ENCODE results near the gene RBKS. TPM values are rescaled to one million over a fixed set of nuclear protein-coding genes. Genes with fewer than 3 reads are reported as not detected.

Gene RBKS
- total and polyA plus RNA-seq, 3 experiments from 2014 or later = 2.1 to 4.7 (median 2.9) TPM

DNA sequence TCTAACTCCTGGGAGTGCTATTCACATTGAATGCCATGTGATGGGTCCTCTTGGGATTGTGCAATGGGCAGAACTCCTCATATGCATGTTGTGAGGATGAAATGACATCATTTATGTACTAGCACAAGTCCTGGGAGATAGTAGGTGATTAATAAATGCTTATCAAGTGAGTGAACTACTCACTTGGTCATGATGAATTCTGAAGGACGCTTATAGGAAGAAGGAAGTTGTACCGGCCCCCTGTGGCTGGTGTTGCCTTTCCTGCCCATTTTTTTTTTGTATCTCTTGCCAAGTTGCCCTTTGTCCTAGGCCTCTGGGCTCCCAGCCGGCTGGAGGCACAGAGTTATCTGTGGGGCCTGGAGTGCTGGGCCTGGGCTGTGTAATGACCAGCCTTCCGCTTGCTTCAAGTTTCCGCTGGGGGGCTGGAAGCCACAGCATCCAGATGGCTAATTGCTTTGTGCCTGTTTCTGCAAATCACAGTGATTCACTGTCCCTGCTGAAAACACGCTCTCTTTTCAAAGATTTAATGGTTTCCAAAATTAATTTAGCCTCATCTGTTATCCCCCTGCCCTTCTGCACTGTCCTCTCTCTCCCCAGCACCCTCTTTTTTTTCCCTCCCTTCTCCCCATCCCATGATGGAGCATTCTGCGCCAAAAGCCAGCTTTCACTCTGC lies 152.4 kb downstream of the RBKS start:
- Histone ChIP-seq H3K4me3 (ENCODE audit: low read length) (no peak overlapping the region), H3K4me1 (ENCODE audit: insufficient read depth, low read length) (peaks cover 6% of the 10 kb centered on the region), H3K27me3 (ENCODE audit: insufficient read depth, low read length, poor library complexity, severe bottlenecking) (no peaks in the 10 kb centered on the region), H3K9me3 (ENCODE audit: low read length) (no peaks in the 10 kb centered on the region), H3K36me3 (ENCODE audit: insufficient read depth, low read length) (no peaks in the 10 kb centered on the region), H3K27ac (ENCODE audit: low read depth, low read length) (no peak overlapping the region)
- Mint-ChIP-seq H3K27me3 (peaks cover 2 to 7% of the 10 kb centered on the region in 2 donors), H3K4me3 (no peak overlapping the region), H3K27ac (peak overlapping the region in 1 of 8 donors; percentile 68), H3K9me3 (no peaks in the 10 kb centered on the region), H3K36me3 (no peaks in the 10 kb centered on the region), H3K4me1 (peaks cover 8 to 11% (median 10%) of the 10 kb centered on the region in 3 donors)
- CTCF ChIA-PET = interaction anchor here (1.3 kb wide), 1 partner anchor 15 kb away, joined by 3 read pairs; no protein-coding TSS in a partner anchor
- DNase-seq = no peak
- POLR2A ChIA-PET = no interaction called here

DNA sequence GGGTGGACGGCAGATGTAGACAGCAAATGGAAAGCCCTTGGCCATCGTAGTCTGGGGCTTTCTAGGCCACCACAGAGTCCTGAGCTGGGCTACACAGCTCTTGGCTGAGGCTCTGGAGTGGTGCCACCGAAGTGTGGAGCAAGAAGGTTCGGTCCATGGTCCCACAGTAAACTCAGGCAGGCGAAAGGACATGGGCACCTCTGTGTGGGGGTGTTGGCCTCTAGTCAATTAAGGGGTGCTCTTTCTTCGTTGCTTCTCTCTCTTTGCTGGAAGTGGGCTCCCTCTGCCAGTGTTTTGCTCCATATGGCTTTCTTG lies 153.3 kb downstream of the RBKS start:
- H3K4me1 Mint-ChIP-seq = peaks cover 8 to 11% (median 10%) of the 10 kb centered on the region in 3 donors
- no peaks in the 10 kb centered on the region for H3K9me3 Mint-ChIP-seq
- no peak overlapping the region for H3K4me3 ChIP-seq (ENCODE audit: low read length)
- H3K27ac ChIP-seq (ENCODE audit: low read depth, low read length) = no peak overlapping the region
- H3K4me1 ChIP-seq (ENCODE audit: insufficient read depth, low read length) = peaks cover 6% of the 10 kb centered on the region
- H3K36me3 Mint-ChIP-seq = no peaks in the 10 kb centered on the region
- no peaks in the 10 kb centered on the region for H3K9me3 ChIP-seq (ENCODE audit: low read length)
- peaks cover 2 to 5% of the 10 kb centered on the region in 2 donors for H3K27me3 Mint-ChIP-seq
- no peaks in the 10 kb centered on the region for H3K27me3 ChIP-seq (ENCODE audit: insufficient read depth, low read length, poor library complexity, severe bottlenecking)
- H3K36me3 ChIP-seq (ENCODE audit: insufficient read depth, low read length) = no peaks in the 10 kb centered on the region
- peak overlapping the region in 1 of 7 donors; percentile 35 for H3K4me3 Mint-ChIP-seq
- DNase-seq = no peak
- CTCF ChIA-PET = interaction anchor here (1.2 kb wide), 1 partner anchor 33 kb away, joined by 3 read pairs; no protein-coding TSS in a partner anchor
- peak overlapping the region in 1 of 8 donors; percentile 75 for H3K27ac Mint-ChIP-seq
- POLR2A ChIA-PET = no interaction called here

DNA sequence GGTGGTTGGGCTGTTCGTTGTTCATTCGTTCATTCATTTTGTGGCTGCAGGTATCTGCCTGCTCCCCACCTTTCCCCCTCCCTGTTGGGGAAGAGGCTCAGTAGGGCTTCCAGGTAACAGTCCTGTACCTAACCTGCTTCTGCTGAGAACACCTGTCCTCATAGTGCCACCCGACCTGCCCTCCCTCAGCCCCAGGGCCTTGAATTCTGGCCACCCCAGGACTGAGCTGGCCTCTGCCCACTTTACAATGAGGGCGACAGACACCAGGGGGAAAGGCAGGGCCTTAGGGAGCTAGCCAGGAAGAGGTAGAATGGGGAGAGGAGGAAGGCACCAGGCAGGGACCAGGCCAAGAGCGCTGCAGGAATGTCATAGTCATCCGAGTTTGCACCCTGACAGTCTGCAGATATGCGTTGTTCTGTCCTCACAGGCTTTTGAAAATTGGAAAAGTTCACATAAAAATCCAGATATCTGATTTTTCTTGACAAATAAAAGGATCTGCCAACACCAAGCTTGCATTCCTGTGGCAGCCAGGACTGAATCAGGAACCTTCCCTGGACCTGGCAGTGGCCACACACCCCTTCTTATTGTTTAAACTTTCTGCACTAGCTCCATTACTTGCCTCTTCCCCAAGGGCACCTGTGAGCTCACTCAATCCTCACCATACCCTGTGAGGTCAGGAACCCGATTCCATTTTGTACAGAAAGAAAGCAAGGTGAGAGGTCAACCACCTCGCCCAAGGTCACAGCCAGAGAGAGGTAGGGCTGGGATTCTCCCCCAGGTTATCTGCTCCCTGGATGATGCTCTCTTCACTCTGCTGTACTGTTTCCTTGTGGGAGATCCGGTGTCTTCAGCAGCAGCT lies 153.9 kb downstream of the RBKS start:
- Histone ChIP-seq H3K9me3 (ENCODE audit: low read length) (no peaks in the 10 kb centered on the region), H3K4me3 (ENCODE audit: low read length) (peak overlapping the region; percentile 46), H3K27ac (ENCODE audit: low read depth, low read length) (no peak overlapping the region), H3K36me3 (ENCODE audit: insufficient read depth, low read length) (no peaks in the 10 kb centered on the region), H3K27me3 (ENCODE audit: insufficient read depth, low read length, poor library complexity, severe bottlenecking) (no peaks in the 10 kb centered on the region), H3K4me1 (ENCODE audit: insufficient read depth, low read length) (peaks cover 6% of the 10 kb centered on the region)
- Mint-ChIP-seq H3K4me3 (peak overlapping the region in 6 of 7 donors; percentile 13 to 73 (median 56)), H3K36me3 (no peaks in the 10 kb centered on the region), H3K4me1 (peaks cover 8 to 11% (median 10%) of the 10 kb centered on the region in 3 donors), H3K27ac (peak overlapping the region in 2 of 8 donors; percentile 13 to 77), H3K27me3 (peaks cover 2 to 5% of the 10 kb centered on the region in 2 donors), H3K9me3 (no peaks in the 10 kb centered on the region)
- ChIA-PET CTCF (interaction anchor here (1.2 kb wide), 1 partner anchor 32 kb away, joined by 3 read pairs; no protein-coding TSS in a partner anchor), POLR2A (no interaction called here)
- no peak for DNase-seq

DNA sequence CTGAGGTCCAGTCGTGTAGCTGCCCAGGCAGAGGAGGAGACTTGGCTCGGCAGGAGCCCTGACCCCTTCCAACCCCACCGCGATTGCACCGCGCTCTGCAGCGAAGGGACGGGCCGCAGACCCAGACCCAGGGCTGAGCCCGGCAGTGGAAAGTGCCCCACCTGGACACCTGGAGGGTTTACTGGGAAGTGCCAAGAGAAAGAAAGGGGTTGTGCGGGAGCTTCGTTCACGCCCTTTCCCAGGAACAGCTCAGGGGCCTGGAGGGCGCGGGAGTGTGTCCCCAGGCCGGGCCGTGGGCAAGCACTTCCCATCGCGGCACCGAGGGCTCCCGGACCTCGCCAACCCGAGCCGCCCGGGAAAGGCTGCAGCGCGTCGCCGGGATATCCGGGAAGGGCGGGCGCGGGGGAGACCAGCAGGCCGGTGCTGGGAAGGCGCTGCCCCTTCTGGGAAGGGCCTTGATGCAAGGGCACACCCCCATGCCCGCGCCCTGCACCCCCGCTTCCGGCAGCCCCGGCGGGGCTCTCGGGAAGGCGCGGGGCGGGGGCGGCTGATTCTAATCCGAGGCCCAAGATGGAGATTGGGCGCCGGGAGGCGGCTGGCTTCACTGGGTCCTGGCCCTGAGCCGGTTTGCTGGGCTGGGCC lies 154.8 kb downstream of the RBKS start:
- H3K27ac ChIP-seq (ENCODE audit: low read depth, low read length) = no peak overlapping the region
- peak; percentile 12 to 60 (median 30) for DNase-seq

DNA sequence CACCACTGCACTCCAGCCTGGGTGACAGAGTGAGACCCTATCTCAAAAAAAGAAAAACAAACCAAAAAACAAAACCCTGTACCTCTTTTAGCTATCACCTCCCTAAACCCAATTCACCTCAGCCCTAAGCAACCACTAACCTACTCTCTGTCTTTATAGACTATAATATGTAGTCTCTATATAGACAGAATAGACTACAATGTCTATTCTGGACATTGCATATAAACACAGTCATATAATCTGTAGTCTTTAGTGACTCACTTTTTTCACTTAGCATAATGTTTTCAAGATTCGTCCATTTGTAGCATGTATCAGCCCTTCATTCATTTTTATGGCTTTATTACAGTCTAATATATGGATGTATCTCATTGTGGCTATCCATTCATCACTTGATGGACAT lies 155.9 kb downstream of the RBKS start:
- no peaks in the 10 kb centered on the region for H3K36me3 Mint-ChIP-seq

More for the DNA sequence above, 154.8 kb downstream of the RBKS start:
- no peaks in the 10 kb centered on the region for H3K36me3 ChIP-seq (ENCODE audit: insufficient read depth, low read length)
- peak overlapping the region; percentile 46 for H3K4me3 ChIP-seq (ENCODE audit: low read length)
- Mint-ChIP-seq H3K4me1 (peaks cover 8 to 11% (median 10%) of the 10 kb centered on the region in 3 donors), H3K27me3 (peaks cover 2 to 5% of the 10 kb centered on the region in 2 donors), H3K36me3 (no peaks in the 10 kb centered on the region), H3K27ac (peak overlapping the region in 2 of 8 donors; percentile 28 to 77), H3K4me3 (peak overlapping the region in 6 of 7 donors; percentile 51 to 78 (median 68)), H3K9me3 (no peaks in the 10 kb centered on the region)
- H3K4me1 ChIP-seq (ENCODE audit: insufficient read depth, low read length) = peaks cover 6% of the 10 kb centered on the region
- ChIA-PET CTCF (interaction anchor here (1.1 to 1.2 kb wide), 2 partner anchors 13 to 32 kb away, joined by 3 to 5 read pairs; no protein-coding TSS in a partner anchor), POLR2A (no interaction called here)
- no peaks in the 10 kb centered on the region for H3K27me3 ChIP-seq (ENCODE audit: insufficient read depth, low read length, poor library complexity, severe bottlenecking)
- H3K9me3 ChIP-seq (ENCODE audit: low read length) = no peaks in the 10 kb centered on the region

More for the DNA sequence above, 155.9 kb downstream of the RBKS start:
- Histone ChIP-seq H3K4me1 (ENCODE audit: insufficient read depth, low read length) (peaks cover 6% of the 10 kb centered on the region), H3K36me3 (ENCODE audit: insufficient read depth, low read length) (no peaks in the 10 kb centered on the region), H3K27ac (ENCODE audit: low read depth, low read length) (no peak overlapping the region), H3K4me3 (ENCODE audit: low read length) (no peak overlapping the region), H3K27me3 (ENCODE audit: insufficient read depth, low read length, poor library complexity, severe bottlenecking) (no peaks in the 10 kb centered on the region), H3K9me3 (ENCODE audit: low read length) (no peaks in the 10 kb centered on the region)
- ChIA-PET POLR2A (no interaction called here), CTCF (interaction anchor here (1.1 kb wide), 1 partner anchor 11 kb away, joined by 5 read pairs; no protein-coding TSS in a partner anchor)
- Mint-ChIP-seq H3K27me3 (peaks cover 2 to 5% of the 10 kb centered on the region in 2 donors), H3K27ac (peak overlapping the region in 1 of 8 donors; percentile 9), H3K9me3 (no peaks in the 10 kb centered on the region), H3K4me1 (peaks cover 8 to 11% (median 10%) of the 10 kb centered on the region in 3 donors), H3K4me3 (peak overlapping the region in 5 of 7 donors; percentile 19 to 67 (median 39))
- DNase-seq = no peak

Other genes with a start within 250 kb of the RBKS start
- 10 to 100 TPM; 31.1 to 33.6 TPM for gene SUPT7L, start 226.8 kb downstream of the RBKS start, total RNA-seq
- gene SUPT7L, start 226.8 kb downstream of the RBKS start, polyA plus RNA-seq = 24.6 TPM
- gene SLC4A1AP, start 226.5 kb downstream of the RBKS start, total RNA-seq = 10 to 100 TPM; 28.6 to 29.6 TPM
- gene SLC4A1AP, start 226.5 kb downstream of the RBKS start, polyA plus RNA-seq = 29.1 TPM
- gene MRPL33, start 118.7 kb downstream of the RBKS start, total RNA-seq = 10 to 100 TPM; 85.8 to 90.0 TPM
- gene MRPL33, start 118.7 kb downstream of the RBKS start, polyA plus RNA-seq = 251 TPM
- 10 to 100 TPM; 59.4 to 65.6 TPM for gene BABAM2, start 342 bp upstream of the RBKS start, total RNA-seq
- 66.7 TPM for gene BABAM2, start 342 bp upstream of the RBKS start, polyA plus RNA-seq

Measured in CD8-positive, alpha-beta memory T cell (primary cell).